GM12878 (cell line): ENCODE data around the gene HPGD. TPM values are rescaled to one million over a fixed set of nuclear protein-coding genes. Genes with fewer than 3 reads are reported as not detected.

Source experiments
- ATAC-seq: fragments of 200-7000 bp; cut with Tn5 transposase; 3 replicates; pipeline ENCODE4 v1.9.1; 2020; ENCODE audit warnings: mild to moderate bottlenecking, moderate library complexity
- BruUV-seq: library from RNA; stranded (reverse); fragments of 400-500 nt; replicated peaks from 2 replicates; lab custom pipeline; 2021; lab: Mats Ljungman, UMichigan
- CTCF ChIA-PET: fragments of 300-600 bp; sonication (Branson Sonifier 250); formaldehyde crosslinking; extraction: SDS; loops from one replicate; lab custom pipeline; 2021; ENCODE audit warnings: inconsistent platforms; lab: Yijun Ruan, JAX
- POLR2A ChIA-PET: fragments of 350-600 bp; formaldehyde crosslinking; extraction: SDS; loops from one replicate; lab custom pipeline; 2021; ENCODE audit warnings: inconsistent platforms; lab: Charles Lee
- RAD21 ChIA-PET: fragments of 300-600 bp; sonication (Branson Sonifier 250); formaldehyde crosslinking; loops from one replicate; lab custom pipeline; 2023; ENCODE audit warnings: antibody characterized with exemption; ENCODE audit not compliant: unreplicated experiment; lab: Charles Lee
- SMC1A ChIA-PET: fragments of 300-600 bp; sonication (Branson Sonifier 250); formaldehyde crosslinking; loops from one replicate; lab custom pipeline; 2023; ENCODE audit not compliant: unreplicated experiment, uncharacterized antibody; lab: Charles Lee
- DNase-seq: peaks from one replicate; pipeline ENCODE4 v3.0.0-alpha.2; 2011; ENCODE audit warnings: low read depth, low spot score
- FAIRE-seq: peaks from 3 replicates; lab custom pipeline; 2011; peaks lifted over from hg19 to GRCh38; lab: Jason Lieb, UNC
- H2AFZ ChIP-seq: 2 replicates; pipeline ENCODE4 v1.6.0; 2011; ENCODE audit warnings: low read depth, low read length, control low read depth; ENCODE audit not compliant: control insufficient read depth
- H3K27ac ChIP-seq: 2 replicates; pipeline ENCODE4 v1.5.1; 2011; ENCODE audit warnings: control low read depth; ENCODE audit not compliant: control insufficient read depth, insufficient read depth
- H3K27me3 ChIP-seq, 2 experiments: replicated peaks in 1 of 2; 2 replicates each; pipeline versions ENCODE4 v1.6.0 to v1.6.1; 2011; ENCODE audit warnings: low read length in 1 of 2; ENCODE audit not compliant: control insufficient read depth in 2 of 2, insufficient read depth in 2 of 2
- H3K36me3 ChIP-seq, 2 experiments: 2 replicates each; pipeline ENCODE4 v1.5.1; 2011; ENCODE audit warnings: low read length in 1 of 2; ENCODE audit not compliant: control insufficient read depth in 2 of 2, insufficient read depth in 2 of 2
- H3K4me1 ChIP-seq: 2 replicates; pipeline ENCODE4 v1.6.1; 2011; ENCODE audit warnings: mild to moderate bottlenecking, low read length, moderate library complexity, mixed read lengths; ENCODE audit not compliant: control insufficient read depth, insufficient read depth
- H3K4me2 ChIP-seq: 2 replicates; pipeline ENCODE4 v1.6.0; 2011; ENCODE audit warnings: control low read depth; ENCODE audit not compliant: control insufficient read depth, insufficient read depth
- H3K4me3 ChIP-seq: fragments of 200-600 bp; sonication (generic); 2 replicates; pipeline ENCODE4 v1.5.1; 2016
- H3K79me2 ChIP-seq: 2 replicates; pipeline ENCODE4 v1.6.0; 2011; ENCODE audit warnings: low read length; ENCODE audit not compliant: control insufficient read depth, insufficient read depth
- H3K9ac ChIP-seq: 2 replicates; pipeline ENCODE4 v1.8.0; 2011; ENCODE audit warnings: low read length, control low read depth, mixed read lengths; ENCODE audit not compliant: control insufficient read depth, insufficient read depth
- H3K9me3 ChIP-seq: replicated peaks from 3 replicates; pipeline ENCODE4 v1.5.1; 2011; ENCODE audit warnings: mild to moderate bottlenecking, low read length; ENCODE audit not compliant: control insufficient read depth, insufficient read depth
- H4K20me1 ChIP-seq: 2 replicates; pipeline ENCODE4 v1.6.0; 2011; ENCODE audit not compliant: control insufficient read depth, insufficient read depth
- BHLHE40 ChIP-seq, 2 experiments: fragments of 450-650 bp in 1 of 2; IDR thresholded peaks; 2 replicates each; pipeline ENCODE4 v1.6.1; 2011 to 2017; ENCODE audit warnings: low read depth in 2 of 2, borderline replicate concordance in 1 of 2, improper control_type of control experiment in 1 of 2, low read length in 1 of 2, mild to moderate bottlenecking in 1 of 2
- CBFB ChIP-seq: IDR thresholded peaks from 2 replicates; pipeline ENCODE4 v1.6.1; 2016; ENCODE audit warnings: antibody characterized with exemption, low read depth
- CHD1 ChIP-seq: IDR thresholded peaks from 2 replicates; pipeline ENCODE4 v1.6.1; 2012; ENCODE audit warnings: low read depth, low read length, improper control_type of control experiment
- CHD4 ChIP-seq: fragments of 200-600 bp; sonication (generic); IDR thresholded peaks from 2 replicates; pipeline ENCODE4 v1.6.1; 2016; ENCODE audit warnings: mild to moderate bottlenecking
- EP300 ChIP-seq, 2 experiments: fragments of 150-350 bp in 1 of 2; IDR thresholded peaks; 2 replicates each; pipeline ENCODE4 v1.6.1; 2011 to 2012; ENCODE audit warnings: low read depth in 2 of 2, low read length in 2 of 2, borderline replicate concordance in 1 of 2, improper control_type of control experiment in 1 of 2, inconsistent platforms in 1 of 2; ENCODE audit not compliant: control insufficient read depth in 1 of 2
- MYB ChIP-seq: fragments of 150-350 bp; IDR thresholded peaks from 2 replicates; pipeline ENCODE4 v1.6.1; 2014; ENCODE audit warnings: mild to moderate bottlenecking, low read depth, low read length, borderline replicate concordance
- POLR2AphosphoS5 ChIP-seq: IDR thresholded peaks from 2 replicates; pipeline ENCODE4 v1.6.1; 2011; ENCODE audit warnings: mild to moderate bottlenecking, low read length, inconsistent platforms
- SIX5 ChIP-seq: IDR thresholded peaks from 2 replicates; pipeline ENCODE4 v1.6.1; 2011; ENCODE audit warnings: mild to moderate bottlenecking, low read depth, low read length, moderate library complexity; ENCODE audit not compliant: severe bottlenecking
- SMC3 ChIP-seq: IDR thresholded peaks from 2 replicates; pipeline ENCODE4 v1.6.1; 2011; ENCODE audit warnings: low read length, improper control_type of control experiment, borderline replicate concordance
- SPI1 ChIP-seq: IDR thresholded peaks from 2 replicates; pipeline ENCODE4 v1.6.1; 2011; ENCODE audit warnings: low read depth, mild to moderate bottlenecking, low read length, moderate library complexity, borderline replicate concordance; ENCODE audit not compliant: insufficient read depth
- SRF ChIP-seq, 2 experiments: IDR thresholded peaks; 2 replicates each; pipeline ENCODE4 v1.6.1; 2011; ENCODE audit warnings: low read depth in 2 of 2, low read length in 2 of 2, mild to moderate bottlenecking in 1 of 2, moderate library complexity in 1 of 2
- ZSCAN29 ChIP-seq: fragments of 450-650 bp; IDR thresholded peaks from 2 replicates; pipeline ENCODE4 v1.6.1; 2017; ENCODE audit warnings: mild to moderate bottlenecking, moderate library complexity
- WGBS: methylation state at CpG from one replicate; pipeline ENCODE4 v1.1.6; 2016; ENCODE audit warnings: low lambda C conversion rate; ENCODE audit not compliant: insufficient replicate concordance, insufficient coverage; ENCODE audit errors: missing lambda C conversion rate; 5-methylcytosine and 5-hydroxymethylcytosine counted together
- in situ Hi-C: fragments of 300-500 bp; cut with MboI; formaldehyde crosslinking; loops from 9 replicates; pipeline ENCODE4 v1.14.3; 2018; ENCODE audit warnings: mixed read lengths
- intact Hi-C: fragments of 100-400 bp; cut with micrococcal nuclease; formaldehyde crosslinking; loops from one replicate; pipeline ENCODE4 v1.14.2; 2022; ENCODE audit not compliant: unreplicated experiment
- polyA plus RNA-seq, 11 experiments: library from polyadenylated mRNA; depleted of rRNA in 4 of 11; unstranded in 6 of 11; stranded (reverse) in 5 of 11; fragments of >200 nt; fragmentation: Nextera tagmentation in 4 of 11; fragmentation: Illumina TruSeq in 1 of 11; extraction: Ambion mirVana in 4 of 11; extraction: Trizol in 1 of 11; gene quantifications; 1 replicate in 1 of 11; 2 replicates in 10 of 11; pipeline versions ENCODE4 v1.2.1 to v1.2.3, GENCODE V29; 2011 to 2016; ENCODE audit warnings: inconsistent platforms in 2 of 11, missing spikeins in 2 of 11, low read depth in 1 of 11
- total RNA-seq, 4 experiments: library from RNA; depleted of rRNA in 3 of 4; stranded (reverse); fragments of >200 nt in 3 of 4; fragmentation: Illumina TruSeq in 1 of 4; extraction: Trizol in 1 of 4; gene quantifications; 2 replicates each; pipeline versions ENCODE4 v1.2.1 to v1.2.3, GENCODE V29; 2013 to 2021
- TF ChIP-seq, protein P1 (sequence below): fragments of 150-350 bp; IDR thresholded peaks from 2 replicates; pipeline ENCODE4 v1.6.1; 2016; ENCODE audit warnings: low read depth, low read length
- TF ChIP-seq, protein P2 (sequence below): IDR thresholded peaks from 2 replicates; pipeline ENCODE4 v1.6.1; 2012; ENCODE audit warnings: low read length, inconsistent platforms
- TF ChIP-seq, protein P3 (sequence below): fragments of 450-650 bp; IDR thresholded peaks from 2 replicates; pipeline ENCODE4 v1.6.1; 2018; ENCODE audit warnings: borderline replicate concordance, mild to moderate bottlenecking; ENCODE audit not compliant: partially characterized antibody

The HPGD gene
- total and polyA plus RNA-seq, 10 of the 15 experiments (the other 5 are each of a cell fraction or from before 2014, with no cell fraction given), result 0.07 to 0.41 (median 0.24) TPM; not detected in 7

DNA sequence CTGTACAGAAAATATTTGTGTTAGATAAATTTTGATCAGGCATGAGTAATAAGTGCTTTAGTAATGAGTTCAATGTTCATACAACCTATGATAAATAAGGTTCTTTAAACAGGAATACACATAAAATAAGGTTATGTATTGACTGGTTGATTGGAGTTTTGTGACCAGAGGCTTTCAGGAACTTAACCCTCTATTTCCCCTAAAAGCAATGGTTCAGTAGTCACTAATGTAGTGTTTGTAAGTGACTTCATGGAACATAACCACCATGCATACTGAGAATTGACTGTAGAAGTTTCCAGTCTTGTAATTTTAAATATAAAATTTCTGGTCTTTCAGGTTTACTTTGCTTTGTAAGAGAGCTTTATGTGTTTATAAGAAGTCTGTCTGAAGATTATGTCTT, 28.1 kb downstream of the HPGD start (continued):
- no peak for TF ChIP-seq POLR2AphosphoS5
- TF ChIP-seq SIX5, result no peak
- TF ChIP-seq EP300 (IDR thresholded peaks at IDR 0.05; ENCODE audit: borderline replicate concordance in 1 of 2, control insufficient read depth in 1 of 2, low read depth in 2 of 2, low read length in 2 of 2), result no peak
- no peak for TF ChIP-seq CBFB

DNA sequence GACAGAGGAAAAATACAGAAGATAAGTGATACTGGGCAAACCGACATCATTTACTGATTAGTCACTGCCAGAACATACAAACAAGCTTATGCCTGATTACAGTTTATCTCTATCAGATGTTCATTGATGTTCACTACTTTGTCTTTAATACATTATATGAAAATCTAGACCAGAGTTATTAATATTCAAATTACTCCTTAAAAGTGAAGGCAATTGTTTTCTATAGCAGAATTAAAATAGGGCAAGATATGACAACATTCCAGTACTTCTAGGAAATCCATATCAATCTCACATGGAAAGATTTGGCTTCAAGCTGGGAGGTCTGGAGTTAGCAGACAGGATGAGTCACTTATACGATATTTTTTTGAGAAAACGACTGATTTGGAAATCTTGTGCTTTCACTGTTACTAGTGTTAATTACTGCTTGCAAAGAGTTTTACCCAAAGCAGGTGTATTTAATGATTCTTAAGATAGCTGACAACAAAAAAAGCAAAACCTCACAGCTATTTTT, 31.8 kb downstream of the HPGD start:
- intact Hi-C loops (no loop called here), in situ Hi-C loops (no loop called here)
- POLR2A ChIA-PET, result no interaction called here
- H3K4me3 ChIP-seq, result no peak overlapping the region
- H3K9me3 ChIP-seq, result no peaks in the 10 kb centered on the region
- H3K4me1 ChIP-seq, result no peaks in the 10 kb centered on the region
- H3K79me2 ChIP-seq, result no peaks in the 10 kb centered on the region
- H3K9ac ChIP-seq, result no peak overlapping the region
- H2AFZ ChIP-seq, result no peak overlapping the region
- 1% methylated on average over 3 of the region's 3 CpGs for WGBS
- CTCF ChIA-PET, result interaction anchor here (0.6 kb wide), 1 partner anchor 21 kb away, joined by 3 read pairs; no protein-coding TSS in a partner anchor
- H3K27ac ChIP-seq, result no peak overlapping the region
- RAD21 ChIA-PET, result no interaction called here
- H4K20me1 ChIP-seq, result no peaks in the 10 kb centered on the region
- DNase-seq, result no peak
- H3K4me2 ChIP-seq, result no peak overlapping the region
- SMC1A ChIA-PET, result interaction anchor here (1.4 kb wide), 1 partner anchor 17 kb away, joined by 3 read pairs; no protein-coding TSS in a partner anchor
- no peak for FAIRE-seq
- H3K27me3 ChIP-seq, result no peaks in the 10 kb centered on the region
- no peak for TF ChIP-seq CHD4
- TF ChIP-seq, protein P1, sequence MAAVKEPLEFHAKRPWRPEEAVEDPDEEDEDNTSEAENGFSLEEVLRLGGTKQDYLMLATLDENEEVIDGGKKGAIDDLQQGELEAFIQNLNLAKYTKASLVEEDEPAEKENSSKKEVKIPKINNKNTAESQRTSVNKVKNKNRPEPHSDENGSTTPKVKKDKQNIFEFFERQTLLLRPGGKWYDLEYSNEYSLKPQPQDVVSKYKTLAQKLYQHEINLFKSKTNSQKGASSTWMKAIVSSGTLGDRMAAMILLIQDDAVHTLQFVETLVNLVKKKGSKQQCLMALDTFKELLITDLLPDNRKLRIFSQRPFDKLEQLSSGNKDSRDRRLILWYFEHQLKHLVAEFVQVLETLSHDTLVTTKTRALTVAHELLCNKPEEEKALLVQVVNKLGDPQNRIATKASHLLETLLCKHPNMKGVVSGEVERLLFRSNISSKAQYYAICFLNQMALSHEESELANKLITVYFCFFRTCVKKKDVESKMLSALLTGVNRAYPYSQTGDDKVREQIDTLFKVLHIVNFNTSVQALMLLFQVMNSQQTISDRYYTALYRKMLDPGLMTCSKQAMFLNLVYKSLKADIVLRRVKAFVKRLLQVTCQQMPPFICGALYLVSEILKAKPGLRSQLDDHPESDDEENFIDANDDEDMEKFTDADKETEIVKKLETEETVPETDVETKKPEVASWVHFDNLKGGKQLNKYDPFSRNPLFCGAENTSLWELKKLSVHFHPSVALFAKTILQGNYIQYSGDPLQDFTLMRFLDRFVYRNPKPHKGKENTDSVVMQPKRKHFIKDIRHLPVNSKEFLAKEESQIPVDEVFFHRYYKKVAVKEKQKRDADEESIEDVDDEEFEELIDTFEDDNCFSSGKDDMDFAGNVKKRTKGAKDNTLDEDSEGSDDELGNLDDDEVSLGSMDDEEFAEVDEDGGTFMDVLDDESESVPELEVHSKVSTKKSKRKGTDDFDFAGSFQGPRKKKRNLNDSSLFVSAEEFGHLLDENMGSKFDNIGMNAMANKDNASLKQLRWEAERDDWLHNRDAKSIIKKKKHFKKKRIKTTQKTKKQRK, result no peak
- TF ChIP-seq SMC3, result no peak
- TF ChIP-seq ZSCAN29, result no peak
- TF ChIP-seq SPI1, result no peak
- TF ChIP-seq MYB, result no peak
- TF ChIP-seq SRF (IDR thresholded peaks at IDR 0.05; ENCODE audit: low read depth in 2 of 2, low read length in 2 of 2), result no peak
- TF ChIP-seq, protein P2, sequence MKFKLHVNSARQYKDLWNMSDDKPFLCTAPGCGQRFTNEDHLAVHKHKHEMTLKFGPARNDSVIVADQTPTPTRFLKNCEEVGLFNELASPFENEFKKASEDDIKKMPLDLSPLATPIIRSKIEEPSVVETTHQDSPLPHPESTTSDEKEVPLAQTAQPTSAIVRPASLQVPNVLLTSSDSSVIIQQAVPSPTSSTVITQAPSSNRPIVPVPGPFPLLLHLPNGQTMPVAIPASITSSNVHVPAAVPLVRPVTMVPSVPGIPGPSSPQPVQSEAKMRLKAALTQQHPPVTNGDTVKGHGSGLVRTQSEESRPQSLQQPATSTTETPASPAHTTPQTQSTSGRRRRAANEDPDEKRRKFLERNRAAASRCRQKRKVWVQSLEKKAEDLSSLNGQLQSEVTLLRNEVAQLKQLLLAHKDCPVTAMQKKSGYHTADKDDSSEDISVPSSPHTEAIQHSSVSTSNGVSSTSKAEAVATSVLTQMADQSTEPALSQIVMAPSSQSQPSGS, result no peak
- TF ChIP-seq BHLHE40 (IDR thresholded peaks at IDR 0.05; ENCODE audit: borderline replicate concordance in 1 of 2, low read depth in 2 of 2, low read length in 1 of 2), result no peak
- TF ChIP-seq CHD1, result no peak
- TF ChIP-seq, protein P3, sequence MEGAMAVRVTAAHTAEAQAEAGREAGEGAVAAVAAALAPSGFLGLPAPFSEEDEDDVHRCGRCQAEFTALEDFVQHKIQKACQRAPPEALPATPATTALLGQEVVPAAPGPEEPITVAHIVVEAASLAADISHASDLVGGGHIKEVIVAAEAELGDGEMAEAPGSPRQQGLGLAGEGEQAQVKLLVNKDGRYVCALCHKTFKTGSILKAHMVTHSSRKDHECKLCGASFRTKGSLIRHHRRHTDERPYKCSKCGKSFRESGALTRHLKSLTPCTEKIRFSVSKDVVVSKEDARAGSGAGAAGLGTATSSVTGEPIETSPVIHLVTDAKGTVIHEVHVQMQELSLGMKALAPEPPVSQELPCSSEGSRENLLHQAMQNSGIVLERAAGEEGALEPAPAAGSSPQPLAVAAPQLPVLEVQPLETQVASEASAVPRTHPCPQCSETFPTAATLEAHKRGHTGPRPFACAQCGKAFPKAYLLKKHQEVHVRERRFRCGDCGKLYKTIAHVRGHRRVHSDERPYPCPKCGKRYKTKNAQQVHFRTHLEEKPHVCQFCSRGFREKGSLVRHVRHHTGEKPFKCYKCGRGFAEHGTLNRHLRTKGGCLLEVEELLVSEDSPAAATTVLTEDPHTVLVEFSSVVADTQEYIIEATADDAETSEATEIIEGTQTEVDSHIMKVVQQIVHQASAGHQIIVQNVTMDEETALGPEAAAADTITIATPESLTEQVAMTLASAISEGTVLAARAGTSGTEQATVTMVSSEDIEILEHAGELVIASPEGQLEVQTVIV, result no peak
- BruUV-seq, result no TSS peak
- no peaks in the 10 kb centered on the region for H3K36me3 ChIP-seq
- ATAC-seq, result no peak
